ENCODE data around the gene UBE2R2. TPM values are rescaled to one million over a fixed set of nuclear protein-coding genes. Genes with fewer than 3 reads are reported as not detected.

UBE2R2 gene
- total RNA-seq, 1 donor from 2014 or later, result 55.9 TPM

GRCh38 chr9:33877727-33878489, 60.9 kb downstream of the UBE2R2 start:
- Mint-ChIP-seq H3K4me1 (ENCODE audit: unreplicated experiment) (peaks cover 7% of the 10 kb centered on the region), H3K27ac (no peak overlapping the region), H3K27me3 (no peaks in the 10 kb centered on the region), H3K9me3 (no peaks in the 10 kb centered on the region), H3K4me3 (no peak overlapping the region), H3K36me3 (no peaks in the 10 kb centered on the region)
- no peak for DNase-seq (ENCODE audit: extremely low spot score, unreplicated experiment)
- no peak for TF ChIP-seq CTCF (conservative IDR thresholded peaks at IDR 0.05)

- Mint-ChIP-seq H3K36me3 (no peaks in the 10 kb centered on the region), H3K4me1 (ENCODE audit: unreplicated experiment) (peaks cover 7% of the 10 kb centered on the region), H3K27me3 (no peaks in the 10 kb centered on the region), H3K9me3 (no peaks in the 10 kb centered on the region), H3K27ac (peak overlapping the region; percentile 75), H3K4me3 (no peak overlapping the region)
- no peak for TF ChIP-seq CTCF (conservative IDR thresholded peaks at IDR 0.05)
- DNase-seq (ENCODE audit: extremely low spot score, unreplicated experiment), result no peak
Observed at GRCh38 chr9:33878691-33879366, 61.9 kb downstream of the UBE2R2 start.

- Mint-ChIP-seq H3K27ac (no peak overlapping the region), H3K27me3 (no peaks in the 10 kb centered on the region), H3K9me3 (no peaks in the 10 kb centered on the region), H3K36me3 (no peaks in the 10 kb centered on the region), H3K4me3 (no peak overlapping the region), H3K4me1 (ENCODE audit: unreplicated experiment) (peaks cover 17% of the 10 kb centered on the region)
- DNase-seq (ENCODE audit: extremely low spot score, unreplicated experiment), result no peak
- TF ChIP-seq CTCF (conservative IDR thresholded peaks at IDR 0.05), result no peak
Observed at GRCh38 chr9:33880211-33881089, 63.5 kb downstream of the UBE2R2 start.

GRCh38 chr9:33881635-33882034, 64.7 kb downstream of the UBE2R2 start:
- no peak for DNase-seq (ENCODE audit: extremely low spot score, unreplicated experiment)
- no peak for TF ChIP-seq CTCF (conservative IDR thresholded peaks at IDR 0.05)
- H3K4me1 Mint-ChIP-seq (ENCODE audit: unreplicated experiment), result peaks cover 21% of the 10 kb centered on the region
- peak overlapping the region; percentile 13 for H3K27ac Mint-ChIP-seq
- H3K9me3 Mint-ChIP-seq, result no peaks in the 10 kb centered on the region
- H3K36me3 Mint-ChIP-seq, result no peaks in the 10 kb centered on the region
- no peak overlapping the region for H3K4me3 Mint-ChIP-seq
- H3K27me3 Mint-ChIP-seq, result no peaks in the 10 kb centered on the region

GRCh38 chr9:33884856-33885701, 68.1 kb downstream of the UBE2R2 start:
- no peak overlapping the region for H3K4me3 Mint-ChIP-seq
- TF ChIP-seq CTCF (conservative IDR thresholded peaks at IDR 0.05), result no peak
- no peak for DNase-seq (ENCODE audit: extremely low spot score, unreplicated experiment)

More at GRCh38 chr9:33884856-33885701, 68.1 kb downstream of the UBE2R2 start:
- Mint-ChIP-seq H3K9me3 (no peaks in the 10 kb centered on the region), H3K4me1 (ENCODE audit: unreplicated experiment) (peaks cover 21% of the 10 kb centered on the region), H3K27me3 (no peaks in the 10 kb centered on the region), H3K36me3 (peaks cover 5% of the 10 kb centered on the region), H3K27ac (peak overlapping the region; percentile 58)

Measured in type B pancreatic cell (in vitro differentiated cells).